COLO668 (cell line): ENCODE measurements around the gene WNT4.
"Not testable (repeated sequence)": the region's sequence is repeated elsewhere in the genome, so short reads cannot be mapped to it uniquely, and the experiment has no call there.

Source experiments
- DNase-seq: peaks from one replicate; lab custom pipeline; 2025; ENCODE audit not compliant: unreplicated experiment; lab: John Stamatoyannopoulos, UW

WNT4 gene

DNA sequence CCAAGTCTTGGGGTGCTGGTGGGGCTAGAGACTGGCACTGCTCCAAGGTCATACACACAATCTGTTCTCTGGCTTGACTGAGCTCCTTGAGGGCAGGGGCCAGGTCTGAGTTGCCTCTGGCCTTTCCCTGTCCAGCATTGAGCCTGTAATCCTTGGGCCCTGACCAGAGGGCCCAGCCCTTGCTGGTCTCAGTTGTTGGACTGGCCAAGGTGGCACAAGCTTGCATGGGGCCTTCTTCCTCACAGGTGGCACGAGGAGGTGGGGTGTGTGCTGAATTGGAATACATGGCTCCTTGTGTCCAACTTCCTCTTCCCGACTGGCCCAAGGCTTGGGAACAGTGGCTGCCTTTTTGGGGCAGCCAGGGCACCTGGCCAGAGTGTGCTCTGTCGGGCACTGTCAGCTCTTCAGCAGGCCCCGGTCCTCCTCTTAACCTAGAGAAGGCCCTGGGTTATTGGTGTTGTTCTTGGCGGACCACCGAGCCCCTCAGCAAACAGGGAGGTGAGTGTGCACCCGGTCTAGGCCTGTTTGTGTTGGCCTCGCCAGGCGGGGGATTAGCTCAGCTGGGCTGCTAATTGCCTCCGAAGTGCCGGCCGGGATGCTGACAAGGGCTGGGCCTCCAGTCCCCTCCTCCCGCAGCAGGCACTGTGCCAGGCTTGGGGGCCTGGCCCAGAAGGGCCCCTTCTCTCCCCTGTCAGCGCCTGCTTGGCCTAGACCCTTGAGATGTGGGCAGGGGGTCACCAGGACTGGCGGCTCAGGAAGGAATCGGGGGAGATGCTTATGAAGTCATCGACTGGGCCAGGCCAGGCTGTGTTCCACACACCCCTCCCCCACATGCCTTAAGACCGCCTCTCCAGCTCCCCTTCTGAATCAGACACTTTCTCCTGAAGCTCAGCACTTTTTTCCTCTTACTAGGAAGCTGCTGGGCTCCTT is 28.5 kb downstream of the WNT4 start:
- DNase-seq = no peak

DNA sequence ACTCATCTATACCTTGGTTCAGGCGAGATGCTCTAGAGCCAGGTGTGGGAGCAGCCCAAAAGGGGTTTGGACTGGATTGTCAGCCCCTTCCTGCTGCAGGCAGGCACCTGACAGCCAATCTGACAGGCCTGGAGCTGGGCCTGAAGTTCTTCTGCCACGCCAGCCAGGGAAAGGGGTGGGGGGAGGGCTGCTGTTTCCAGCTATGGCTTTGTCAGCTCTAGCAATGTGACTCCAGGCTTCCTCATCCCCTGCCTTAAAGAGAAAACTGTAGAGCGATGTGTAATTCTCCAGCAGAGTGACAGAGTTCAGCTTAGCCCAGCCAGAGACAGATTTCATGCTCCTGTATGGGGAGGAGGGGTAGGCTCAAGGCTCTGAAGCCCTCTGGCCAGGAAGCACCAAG is 30.3 kb downstream of the WNT4 start:
- no peak for DNase-seq

DNA sequence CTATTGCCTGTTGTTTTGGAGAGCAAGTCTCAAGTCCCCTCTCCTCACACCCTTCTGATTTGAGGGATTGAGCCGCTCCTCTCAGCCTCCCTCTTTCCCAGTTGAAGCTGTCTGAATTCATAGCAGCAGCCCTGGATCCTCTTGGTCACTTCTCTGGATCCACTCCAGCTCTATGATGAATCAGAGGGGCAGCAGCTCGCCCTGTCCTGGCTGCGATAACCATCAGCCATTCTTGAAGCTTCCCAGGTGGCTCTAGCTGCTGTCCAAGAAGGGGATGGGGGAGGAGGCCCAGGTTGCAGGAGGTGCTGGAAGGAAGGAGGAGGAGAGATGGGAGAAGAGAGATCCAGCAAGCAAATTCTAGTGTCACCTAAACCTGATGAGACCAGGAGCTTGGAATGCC is 31.3 kb downstream of the WNT4 start:
- DNase-seq = no peak

DNA sequence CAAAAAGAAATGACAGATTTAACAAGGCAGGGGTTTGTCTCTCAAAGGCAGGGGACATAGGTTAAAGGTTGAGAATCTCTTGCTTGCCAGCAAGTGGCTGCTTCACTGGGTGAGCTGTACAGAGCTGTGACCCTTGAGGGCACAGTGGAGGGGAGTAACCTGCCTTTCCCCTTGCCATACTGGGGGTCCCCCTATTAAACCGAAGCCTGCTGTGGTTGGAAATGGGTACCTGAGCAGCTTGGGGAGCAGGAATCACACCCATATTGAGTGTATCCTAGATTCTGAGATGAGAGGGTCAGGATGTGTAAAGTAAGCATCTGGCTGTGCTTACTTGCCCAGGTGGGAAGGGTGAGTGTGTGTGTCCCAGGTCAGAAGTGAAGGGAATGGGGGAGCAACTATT is 31.8 kb downstream of the WNT4 start:
- DNase-seq = no peak

DNA sequence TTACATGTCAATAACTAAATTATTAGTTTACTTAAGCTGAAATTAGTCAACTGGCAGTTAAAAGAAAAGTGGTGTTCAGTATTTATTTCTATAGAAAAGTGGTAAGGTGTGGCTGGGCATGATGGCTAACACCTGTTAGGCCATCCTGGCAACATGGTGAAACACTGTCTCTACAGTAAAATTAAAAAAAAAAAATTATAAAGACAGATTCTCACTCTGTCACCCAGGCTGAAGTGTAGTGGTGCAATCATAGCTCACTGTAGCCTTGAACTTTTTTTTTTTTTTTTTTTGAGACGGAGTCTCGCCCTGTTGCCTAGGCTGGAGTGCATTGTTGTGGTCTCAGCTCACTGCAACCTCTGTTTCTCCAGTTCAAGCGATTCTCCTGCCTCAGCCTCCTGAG is 32.9 kb downstream of the WNT4 start:
- no peak for DNase-seq

DNA sequence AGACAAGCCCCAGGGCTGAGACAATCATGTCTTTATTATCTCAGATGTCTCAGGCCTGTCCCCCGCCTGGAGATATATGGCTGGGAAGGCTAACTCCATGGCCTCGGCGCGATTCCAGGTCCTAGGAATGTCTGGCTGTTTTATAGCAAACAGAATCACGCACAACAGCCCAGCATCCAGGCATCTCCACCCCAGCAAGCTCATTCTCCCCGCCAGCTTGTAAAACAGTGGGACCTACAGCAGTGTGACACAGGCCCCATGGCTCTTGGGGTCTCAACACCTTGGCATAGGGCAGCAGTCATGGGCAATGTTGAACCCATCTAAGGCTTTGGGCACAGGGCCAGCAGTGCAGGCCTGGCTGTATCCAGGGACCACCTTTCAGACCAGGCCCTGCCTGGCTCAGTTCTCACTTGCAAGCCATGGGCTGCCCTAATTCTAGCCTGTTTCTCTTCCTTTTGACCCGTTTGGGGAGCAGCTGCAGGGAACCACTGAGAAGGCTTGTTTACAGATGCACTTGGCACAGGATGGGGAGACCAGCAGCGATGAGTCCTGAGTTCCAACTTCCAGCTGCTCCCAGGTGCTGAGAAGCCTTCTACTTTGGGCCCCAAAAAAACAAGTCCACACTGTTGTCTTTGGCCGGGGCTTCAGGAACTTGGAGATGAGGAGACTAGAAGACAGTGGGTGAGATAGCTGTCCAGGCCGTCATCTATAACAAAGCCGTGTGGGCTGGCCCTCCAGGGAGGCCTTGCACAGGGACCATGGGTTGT is 34.4 kb downstream of the WNT4 start:
- no peak for DNase-seq

DNA sequence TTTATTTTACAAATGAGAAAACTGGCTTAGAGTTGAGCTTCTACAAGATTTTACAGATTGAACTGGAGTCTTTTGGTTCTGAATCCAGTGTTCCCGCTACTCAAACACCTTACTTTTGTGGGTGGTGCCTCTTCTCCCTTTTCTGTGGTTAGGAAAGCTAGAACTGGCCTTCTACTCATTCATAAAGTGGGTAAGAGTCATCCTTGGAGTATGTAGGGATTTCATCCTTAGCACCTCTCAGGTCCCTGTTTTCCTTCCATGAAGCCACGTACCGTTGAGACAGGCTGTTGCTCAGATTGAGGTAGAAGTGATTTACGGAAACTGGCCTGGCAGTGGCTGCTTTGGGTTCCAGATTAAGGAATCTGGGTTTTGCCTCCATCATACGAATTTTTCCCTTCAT is 35.8 kb downstream of the WNT4 start:
- no peak for DNase-seq

DNA sequence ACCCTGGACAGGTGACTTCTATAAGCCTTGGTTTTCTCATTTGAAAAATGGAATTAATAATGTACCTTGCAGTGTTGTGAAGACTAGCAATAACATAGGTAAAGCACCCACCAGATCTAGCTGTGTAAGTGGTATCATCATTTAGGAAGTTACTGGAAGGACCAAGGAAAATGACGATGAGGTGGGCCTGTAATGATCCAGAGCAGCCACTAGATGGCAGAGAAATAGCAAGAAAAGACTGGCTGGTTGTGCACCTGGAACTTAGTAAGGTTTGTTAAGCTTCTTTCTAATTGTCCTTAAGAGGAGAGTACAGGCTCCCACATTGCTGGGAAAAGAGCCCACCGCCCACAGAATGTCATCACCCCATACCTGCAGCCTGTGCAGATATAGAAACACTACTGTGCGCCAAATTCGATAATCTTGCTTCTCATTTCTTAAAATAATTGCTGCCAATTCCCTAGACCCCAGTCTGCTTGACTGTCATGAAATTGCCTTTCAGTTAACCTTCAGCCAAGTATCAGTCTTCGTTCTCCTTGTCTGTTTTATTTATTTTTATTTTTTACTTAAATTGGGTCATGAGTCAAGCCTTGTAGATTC is 37.2 kb downstream of the WNT4 start:
- DNase-seq = peak; percentile 48

DNA sequence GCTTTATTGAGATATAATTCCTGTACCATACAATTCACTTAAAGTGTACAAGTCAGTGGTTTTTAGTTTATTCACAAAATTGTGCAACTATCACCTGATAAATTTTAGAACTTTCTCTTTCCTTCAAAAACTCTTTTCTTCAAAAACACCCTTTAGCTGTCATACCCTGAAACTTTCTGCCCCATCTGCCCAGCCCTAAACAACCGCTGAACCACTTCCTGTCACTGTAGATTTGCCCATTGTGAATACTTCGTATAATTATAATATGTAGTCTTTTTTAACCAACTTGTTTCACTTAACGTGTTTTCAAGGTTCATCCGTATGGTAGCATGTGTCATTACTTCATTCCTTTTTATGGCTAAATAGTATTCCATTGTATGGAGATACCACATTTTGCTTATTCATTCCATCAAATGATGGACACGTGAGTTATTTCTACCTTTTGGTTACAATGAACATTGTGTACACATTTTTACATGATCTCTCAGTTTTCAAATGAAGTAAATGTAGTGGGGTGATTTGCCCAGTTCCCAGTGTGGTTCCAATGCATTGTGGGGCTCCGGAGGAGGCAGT is 37.9 kb downstream of the WNT4 start:
- no peak for DNase-seq

DNA sequence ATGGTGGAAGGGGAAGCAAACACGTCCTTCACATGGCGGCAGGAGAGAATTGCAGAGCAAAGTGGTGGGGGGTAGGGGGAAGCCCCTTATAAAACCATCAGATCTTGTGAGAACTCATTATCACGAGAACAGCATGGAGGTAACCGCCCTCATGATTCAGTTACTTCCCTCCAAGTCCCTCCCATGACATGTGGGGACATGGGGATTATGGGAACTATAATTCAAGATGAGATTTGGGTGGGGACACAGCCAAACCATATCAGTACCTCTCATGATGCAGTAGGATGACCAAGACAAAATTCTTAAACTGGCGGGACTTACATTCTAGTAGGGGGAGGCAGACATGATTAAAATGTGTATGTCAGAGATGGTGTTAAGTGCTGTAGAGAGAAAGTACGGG is 38.8 kb downstream of the WNT4 start:
- DNase-seq = no peak

DNA sequence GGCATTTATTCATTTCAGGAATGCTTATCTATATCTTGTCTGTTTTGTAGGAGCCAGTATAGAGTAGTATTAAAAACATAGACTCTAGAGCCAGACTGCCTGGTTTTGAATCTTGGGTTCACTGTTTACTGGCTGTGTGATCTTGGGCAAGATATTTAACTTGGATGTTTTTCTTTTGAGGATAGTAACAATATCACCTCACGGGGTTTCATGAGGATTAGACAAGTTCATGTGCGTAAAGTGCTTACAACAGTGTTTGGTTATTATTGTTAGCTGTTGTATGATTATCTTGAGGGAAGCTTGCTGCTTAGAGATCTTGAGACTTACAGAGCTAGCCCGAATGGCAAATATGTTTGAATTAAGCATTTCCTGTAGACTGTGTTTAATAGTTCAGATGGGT is 40.2 kb downstream of the WNT4 start:
- DNase-seq = no peak

DNA sequence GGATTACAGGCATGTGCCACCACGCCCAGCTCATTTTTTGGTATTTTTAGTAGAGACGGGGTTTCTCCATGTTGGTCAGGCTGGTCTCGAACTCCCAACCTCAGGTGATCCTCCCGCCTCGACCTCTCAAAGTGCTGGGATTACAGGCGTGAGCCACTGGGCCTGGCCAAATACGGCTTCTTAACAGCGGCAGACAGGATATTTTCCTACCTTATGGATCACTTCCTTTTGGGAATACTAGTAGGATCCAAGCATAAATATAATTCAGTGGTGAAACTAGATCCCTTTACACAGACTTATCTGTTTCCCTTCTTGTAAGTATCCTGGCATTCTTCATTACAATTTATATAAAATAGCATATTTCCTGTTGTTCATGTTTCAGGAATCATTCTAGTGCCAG is 40.9 kb downstream of the WNT4 start:
- no peak for DNase-seq

DNA sequence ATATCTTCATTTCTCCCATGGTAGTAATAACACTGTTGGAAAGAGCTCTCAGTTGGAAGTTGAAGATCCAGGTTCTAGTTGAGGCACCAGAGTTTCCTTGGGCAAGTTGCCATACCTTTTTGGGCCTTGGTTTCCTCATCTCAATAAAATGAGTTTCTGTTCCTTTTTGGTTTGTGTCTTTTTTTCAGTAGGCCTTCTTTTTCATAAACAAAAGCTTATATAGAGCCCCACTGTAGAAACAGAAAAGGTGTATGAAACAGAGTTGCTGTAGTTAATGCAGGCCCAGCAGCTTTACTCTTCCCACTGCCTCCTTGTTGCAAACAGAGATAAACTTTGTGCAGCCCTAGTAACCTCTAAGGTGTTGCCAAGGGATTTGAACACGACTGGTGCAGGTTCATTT is 41.7 kb downstream of the WNT4 start:
- DNase-seq = no peak

DNA sequence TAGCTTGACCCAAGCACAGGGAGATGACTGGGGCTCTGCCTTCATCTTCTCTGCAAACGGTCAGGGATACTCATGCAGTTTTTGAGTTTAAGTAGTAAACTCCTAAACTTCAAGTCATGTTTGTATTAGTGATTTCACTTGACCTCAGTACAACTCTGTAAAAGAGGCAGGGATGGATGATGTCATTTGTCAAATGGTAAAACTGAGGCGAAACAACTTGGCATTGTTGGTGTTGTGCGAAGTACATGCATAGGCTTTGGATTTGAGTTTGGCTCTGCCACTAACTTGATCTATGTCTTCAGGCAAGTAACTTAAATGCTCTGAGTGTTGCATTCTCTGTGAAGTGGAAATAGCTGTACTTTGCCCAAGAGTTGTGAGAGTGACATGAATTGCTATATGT is 42.7 kb downstream of the WNT4 start:
- DNase-seq = no peak

DNA sequence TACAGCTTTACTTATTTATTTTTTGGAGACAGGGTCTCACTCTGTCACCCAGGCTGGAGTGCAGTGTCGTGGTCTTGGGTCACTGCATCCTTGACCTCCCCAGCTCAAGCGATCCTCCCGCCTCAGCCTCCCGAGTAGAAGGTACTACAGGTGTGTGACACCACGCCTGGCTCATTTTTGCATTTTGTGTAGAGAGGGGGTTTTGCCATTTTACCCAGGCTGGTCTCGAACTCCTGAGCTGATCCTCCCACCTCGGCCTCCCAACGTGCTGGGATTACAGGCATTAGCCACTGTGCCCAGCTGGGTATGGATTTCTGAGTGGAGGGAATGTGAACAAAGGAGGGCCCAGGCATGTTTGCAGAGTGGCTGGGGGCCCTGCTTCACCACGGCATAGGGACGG is 44.1 kb downstream of the WNT4 start:
- no peak for DNase-seq

DNA sequence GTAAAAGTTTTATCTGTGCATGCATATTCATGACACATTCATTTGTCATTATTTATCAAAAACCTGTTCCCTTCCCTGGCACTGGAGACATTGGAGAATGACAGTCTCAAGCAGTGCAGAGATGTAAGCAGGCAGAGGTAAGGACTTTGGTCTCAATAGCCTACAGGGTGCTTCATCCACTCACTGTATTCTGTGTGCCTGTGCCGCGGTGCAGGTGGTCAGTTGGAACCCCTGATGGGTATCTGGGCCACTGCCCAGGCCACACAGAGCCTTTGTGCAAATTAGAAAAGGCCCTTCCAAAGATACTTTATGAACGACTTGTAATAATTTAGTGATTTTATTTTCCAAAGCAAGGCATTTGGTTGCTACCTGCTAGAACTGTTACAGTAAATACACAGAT is 46.4 kb downstream of the WNT4 start:
- DNase-seq = no peak

DNA sequence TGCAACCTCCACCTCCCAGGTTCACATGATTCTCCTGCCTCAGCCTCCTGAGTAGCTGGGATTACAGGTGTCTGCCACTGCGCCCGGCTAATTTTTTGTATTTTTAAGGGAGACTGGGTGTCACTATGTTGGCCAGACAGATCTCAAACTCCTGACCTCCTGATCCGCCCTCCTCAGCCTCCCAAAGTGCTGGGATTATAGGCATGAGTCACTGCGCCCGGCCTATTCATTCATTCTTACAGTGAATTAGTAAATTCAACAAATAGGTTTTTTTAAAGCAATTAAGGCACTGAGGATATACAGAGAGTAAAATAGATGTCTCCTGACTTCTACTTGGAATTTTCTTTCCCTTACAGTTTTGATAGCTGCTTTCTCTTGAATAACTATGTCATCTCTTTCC is 46.9 kb downstream of the WNT4 start:
- no peak for DNase-seq

DNA sequence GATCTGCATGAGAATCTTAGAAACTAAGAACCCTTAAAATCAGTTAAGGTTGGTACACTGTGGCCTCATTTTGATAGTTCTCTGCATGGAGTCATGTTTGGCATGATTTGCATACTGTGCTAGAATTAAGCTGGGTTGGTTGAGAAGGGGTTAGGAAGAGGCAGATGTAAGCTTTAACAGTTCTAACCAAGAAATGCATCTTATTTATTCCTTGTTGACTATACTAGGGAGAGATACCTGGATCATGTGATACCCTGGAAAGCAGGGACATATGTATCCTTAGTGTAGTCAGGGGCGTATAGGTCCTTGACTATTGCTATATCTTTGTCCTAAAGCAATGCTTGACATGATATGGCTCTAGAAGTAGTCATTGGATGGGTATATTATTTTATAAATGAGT is 49.4 kb downstream of the WNT4 start:
- no peak for DNase-seq

DNA sequence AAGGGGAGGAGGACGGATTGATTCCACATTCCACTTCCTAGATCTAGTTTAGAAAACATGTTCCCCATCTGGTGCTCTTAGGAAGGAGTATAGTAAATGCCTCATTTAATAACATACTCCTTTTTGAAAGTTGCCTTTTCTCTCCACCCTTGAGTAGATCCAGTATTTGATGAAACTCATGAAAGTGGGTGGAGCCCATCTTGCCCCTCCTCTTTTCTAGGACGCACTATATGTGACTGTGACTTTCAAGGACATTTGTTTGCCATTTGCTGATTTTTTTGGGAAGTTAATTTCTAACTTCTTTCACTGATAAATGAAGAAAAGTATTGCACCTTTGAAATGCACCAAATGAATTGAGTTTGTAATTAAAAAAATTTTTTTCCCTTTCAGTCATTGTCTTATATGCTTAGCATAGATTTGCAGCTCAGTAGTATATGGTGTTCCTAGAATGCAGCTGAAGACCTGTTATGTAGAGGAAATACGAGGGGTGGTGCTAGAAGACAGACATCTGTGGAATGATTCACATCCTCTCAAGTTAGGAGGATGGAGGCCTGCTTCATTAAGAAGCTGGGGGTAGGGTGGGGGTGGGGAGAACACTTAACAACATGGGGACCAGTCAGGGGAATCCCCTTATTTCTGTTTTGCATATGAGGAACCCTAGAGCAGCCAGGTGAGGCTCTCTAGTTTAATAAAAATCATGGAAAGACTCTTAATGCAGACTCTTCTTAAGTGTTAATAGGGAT is 50.7 kb downstream of the WNT4 start:
- not testable (repeated sequence) for DNase-seq

DNA sequence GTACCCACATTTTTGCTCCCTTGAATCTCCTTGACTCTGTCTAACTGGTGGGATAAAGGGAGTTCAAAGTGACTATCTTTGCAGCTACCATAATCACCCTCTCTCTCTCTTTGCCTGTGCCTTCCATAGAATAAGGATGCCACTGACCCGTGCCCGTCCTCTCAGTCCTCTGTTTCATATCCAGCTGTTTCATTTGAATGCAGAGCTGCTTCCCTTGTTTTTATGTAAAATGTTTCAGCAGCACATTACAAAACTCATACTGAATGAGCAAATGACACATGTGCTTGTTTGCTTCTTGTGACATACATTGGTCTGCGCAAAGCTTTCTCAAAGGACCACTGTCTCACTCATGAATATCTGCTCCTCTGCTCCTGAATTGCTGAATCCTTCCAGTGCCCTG is 52.0 kb downstream of the WNT4 start:
- no peak for DNase-seq

DNA sequence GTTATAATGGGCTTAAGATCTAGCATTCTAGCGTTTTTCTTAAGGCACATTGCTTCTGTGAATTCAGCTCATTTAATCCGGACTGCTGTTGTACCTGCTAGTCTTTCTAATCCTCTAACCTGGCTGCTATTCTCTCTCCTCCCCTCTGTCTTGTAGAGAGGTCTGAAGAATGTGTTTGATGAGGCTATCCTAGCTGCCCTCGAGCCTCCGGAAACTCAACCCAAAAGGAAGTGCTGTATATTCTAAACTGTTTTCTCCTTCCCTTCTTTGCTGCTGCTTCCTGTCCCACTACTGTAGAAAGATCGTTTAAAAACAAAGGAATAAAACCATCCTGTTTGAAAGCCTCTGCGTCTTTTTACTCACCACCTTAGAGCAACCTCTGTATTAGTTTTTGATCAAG is 53.1 kb downstream of the WNT4 start:
- no peak for DNase-seq
